H1 (cell line): ENCODE results near the gene EMP2. TPM values are rescaled to one million over a fixed set of nuclear protein-coding genes. Genes with fewer than 3 reads are reported as not detected.

Source experiments
- CTBP2 ChIP-seq: IDR thresholded peaks from 2 replicates; pipeline ENCODE4 v1.7.0; 2011; ENCODE audit warnings: borderline replicate concordance, mild to moderate bottlenecking, moderate library complexity, mixed read lengths, low read length; ENCODE audit not compliant: insufficient read depth, insufficient read length
- PHF8 ChIP-seq: fragments of 200-600 bp; sonication (generic); conservative IDR thresholded peaks from 2 replicates; pipeline ENCODE4 v1.7.1; 2012; ENCODE audit warnings: low read depth, mild to moderate bottlenecking, inconsistent platforms, low read length, moderate library complexity
- polyA plus RNA-seq, 7 experiments: library from polyadenylated mRNA; depleted of rRNA in 3 of 7; stranded (reverse) in 5 of 7; unstranded in 2 of 7; fragments of >200 nt in 5 of 7; fragments of 200-250 nt in 2 of 7; gene quantifications; 1 replicate in 5 of 7; 2 replicates in 1 of 7; 4 replicates in 1 of 7; pipeline versions ENCODE4 v1.2.1 to v1.2.3, GENCODE V29; 2011 to 2013; ENCODE audit warnings: missing spikeins in 2 of 7, mixed read lengths in 2 of 7
- total RNA-seq: library from RNA; stranded (reverse); fragmentation: NEBNext Ultra II Directional; extraction: Animal tissue kit (Norgen Biotek cat#: 25700); gene quantifications from 2 replicates; pipeline ENCODE4 v1.2.1, GENCODE V29; 2021
- TF ChIP-seq, protein P1 (sequence below): IDR thresholded peaks from 2 replicates; pipeline ENCODE4 v1.6.1; 2011; ENCODE audit warnings: low read length, improper control_type of control experiment

The EMP2 gene
- total and polyA plus RNA-seq, 2 of the 8 experiments (the other 6 are each of a cell fraction or from before 2014, with no cell fraction given) = 22.6 to 23.3 TPM

DNA sequence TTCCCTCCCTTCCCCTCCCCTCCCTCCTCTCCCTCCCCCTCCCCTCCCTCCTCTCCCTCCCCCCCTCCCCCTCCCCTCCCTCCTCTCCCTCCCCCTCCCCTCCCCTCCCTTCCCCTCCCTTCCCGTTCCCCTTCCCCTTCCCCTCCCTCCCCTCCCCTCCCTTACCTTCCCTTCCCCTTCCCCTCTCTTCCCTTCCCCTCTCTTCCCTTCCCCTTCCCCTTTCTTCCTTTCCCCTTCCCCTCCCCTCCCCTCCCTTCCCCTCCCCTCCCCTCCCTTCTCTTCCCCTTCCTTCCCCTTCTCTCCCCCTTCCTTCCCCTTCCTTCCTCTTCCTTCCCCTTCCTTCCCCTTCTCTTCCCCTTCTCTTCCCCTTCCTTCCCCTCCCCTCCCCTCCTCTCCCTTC lies 61.1 kb downstream of the EMP2 start (continued):
- TF ChIP-seq CTBP2 (no peak), PHF8 (no peak)
- TF ChIP-seq, protein P1, sequence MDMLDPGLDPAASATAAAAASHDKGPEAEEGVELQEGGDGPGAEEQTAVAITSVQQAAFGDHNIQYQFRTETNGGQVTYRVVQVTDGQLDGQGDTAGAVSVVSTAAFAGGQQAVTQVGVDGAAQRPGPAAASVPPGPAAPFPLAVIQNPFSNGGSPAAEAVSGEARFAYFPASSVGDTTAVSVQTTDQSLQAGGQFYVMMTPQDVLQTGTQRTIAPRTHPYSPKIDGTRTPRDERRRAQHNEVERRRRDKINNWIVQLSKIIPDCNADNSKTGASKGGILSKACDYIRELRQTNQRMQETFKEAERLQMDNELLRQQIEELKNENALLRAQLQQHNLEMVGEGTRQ = no peak
